ENCODE results near the gene IMPG1.

IMPG1 gene

DNA sequence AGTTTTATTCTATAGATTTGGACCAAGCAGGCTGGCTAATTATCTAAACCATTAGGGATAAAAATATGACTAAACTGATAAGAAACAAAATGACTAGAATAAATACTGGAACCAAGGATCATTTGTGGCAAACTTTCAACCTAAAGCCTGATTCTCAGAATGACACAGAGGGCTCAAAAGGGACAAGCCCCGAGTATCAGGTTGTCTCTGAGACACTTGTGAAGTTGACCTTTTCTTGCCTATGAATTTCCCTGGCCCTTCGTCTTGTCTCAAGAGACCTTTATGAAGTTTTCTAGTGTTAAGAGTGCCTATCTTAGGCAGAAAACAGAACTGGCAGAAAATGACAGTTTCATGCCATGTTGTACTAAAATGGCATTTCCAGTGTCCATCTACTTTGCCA is 68.3 kb downstream of the IMPG1 start:
- H3F3A ChIP-seq (ENCODE audit: insufficient read depth, low read length), result no peaks in the 10 kb centered on the region
- H3K4me2 ChIP-seq (ENCODE audit: low read length), result no peak overlapping the region
- H3K27me3 ChIP-seq (ENCODE audit: insufficient read depth, low read length), result no peaks in the 10 kb centered on the region
- H3K27ac ChIP-seq (ENCODE audit: low read depth, low read length, poor library complexity, severe bottlenecking), result no peak overlapping the region
- H3K4me1 ChIP-seq (ENCODE audit: insufficient read depth, low read length, severe bottlenecking), result no peaks in the 10 kb centered on the region
- no peaks in the 10 kb centered on the region for H3K9me2 ChIP-seq (ENCODE audit: low read depth, low read length)
- H3K9ac ChIP-seq (ENCODE audit: low read length), result no peak overlapping the region
- TF ChIP-seq CTCF (IDR thresholded peaks at IDR 0.05; ENCODE audit: low read length), result no peak
- TF ChIP-seq EZH2 (IDR thresholded peaks at IDR 0.05; ENCODE audit: borderline replicate concordance, low read length), result no peak
- no peaks in the 10 kb centered on the region for H3K9me3 ChIP-seq (ENCODE audit: low read length)
- H3K4me3 ChIP-seq (ENCODE audit: low read depth, low read length, poor library complexity, severe bottlenecking), result no peak overlapping the region
- no peak overlapping the region for H2AFZ ChIP-seq (ENCODE audit: low read length)
- H4K20me1 ChIP-seq (ENCODE audit: insufficient read depth, low read length), result no peaks in the 10 kb centered on the region
- H3K79me2 ChIP-seq (ENCODE audit: insufficient read depth, low read length), result no peaks in the 10 kb centered on the region
- no peaks in the 10 kb centered on the region for H3K36me3 ChIP-seq (ENCODE audit: insufficient read depth, low read length)

DNA sequence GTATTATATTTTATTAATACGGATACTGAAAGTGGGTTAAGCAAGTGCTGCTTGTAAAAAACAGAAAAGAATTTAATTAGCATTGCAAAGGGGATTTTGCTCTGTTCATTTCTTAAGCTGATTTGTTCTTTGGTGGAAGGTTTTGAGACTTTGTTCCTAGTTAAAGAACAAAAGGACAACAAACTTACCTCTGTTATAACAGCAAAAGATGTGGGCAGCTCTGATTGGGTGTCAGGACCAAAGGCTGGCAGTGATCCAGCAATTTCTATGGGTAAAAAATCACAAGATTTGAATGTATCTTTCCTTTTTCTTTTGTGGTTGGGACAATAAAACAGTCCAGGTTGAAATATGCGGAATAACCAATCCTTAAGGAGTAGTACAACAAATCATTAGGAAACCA is 68.8 kb downstream of the IMPG1 start:
- no peaks in the 10 kb centered on the region for H3K9me3 ChIP-seq (ENCODE audit: low read length)
- H3K9me2 ChIP-seq (ENCODE audit: low read depth, low read length), result no peaks in the 10 kb centered on the region
- no peaks in the 10 kb centered on the region for H3K4me1 ChIP-seq (ENCODE audit: insufficient read depth, low read length, severe bottlenecking)

DNA sequence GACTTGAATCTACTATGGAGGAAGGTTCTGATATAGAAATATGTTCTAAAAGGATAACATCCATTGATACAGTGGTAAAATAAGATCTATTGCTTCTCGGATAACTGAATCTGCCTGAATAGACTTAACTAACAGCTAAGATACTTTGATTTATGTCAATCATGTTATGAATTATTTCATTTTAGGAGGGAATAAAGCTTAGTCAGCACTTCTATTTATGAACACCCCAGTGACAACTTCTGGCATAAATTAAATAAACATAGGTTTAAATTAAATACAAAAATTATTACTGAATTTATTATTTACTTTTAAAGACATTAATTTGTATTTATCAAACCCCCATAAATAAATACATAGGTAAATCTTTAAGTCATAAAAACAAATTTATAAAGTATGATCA is 69.3 kb downstream of the IMPG1 start:
- Histone ChIP-seq H3K4me1 (ENCODE audit: insufficient read depth, low read length, severe bottlenecking) (no peaks in the 10 kb centered on the region), H3K36me3 (ENCODE audit: insufficient read depth, low read length) (no peaks in the 10 kb centered on the region), H2AFZ (ENCODE audit: low read length) (no peak overlapping the region), H3K4me3 (ENCODE audit: low read depth, low read length, poor library complexity, severe bottlenecking) (no peak overlapping the region), H3K9ac (ENCODE audit: low read length) (no peak overlapping the region), H3K9me3 (ENCODE audit: low read length) (no peaks in the 10 kb centered on the region), H3K9me2 (ENCODE audit: low read depth, low read length) (no peaks in the 10 kb centered on the region), H3K27ac (ENCODE audit: low read depth, low read length, poor library complexity, severe bottlenecking) (no peak overlapping the region), H3K27me3 (ENCODE audit: insufficient read depth, low read length) (no peaks in the 10 kb centered on the region), H3K79me2 (ENCODE audit: insufficient read depth, low read length) (no peaks in the 10 kb centered on the region), H4K20me1 (ENCODE audit: insufficient read depth, low read length) (no peaks in the 10 kb centered on the region), H3K4me2 (ENCODE audit: low read length) (no peak overlapping the region), H3F3A (ENCODE audit: insufficient read depth, low read length) (no peaks in the 10 kb centered on the region)
- TF ChIP-seq CTCF (IDR thresholded peaks at IDR 0.05; ENCODE audit: low read length) (no peak), EZH2 (IDR thresholded peaks at IDR 0.05; ENCODE audit: borderline replicate concordance, low read length) (no peak)

More for the DNA sequence above, 68.8 kb downstream of the IMPG1 start:
- Histone ChIP-seq H3K36me3 (ENCODE audit: insufficient read depth, low read length) (no peaks in the 10 kb centered on the region), H2AFZ (ENCODE audit: low read length) (no peak overlapping the region), H4K20me1 (ENCODE audit: insufficient read depth, low read length) (no peaks in the 10 kb centered on the region), H3K27ac (ENCODE audit: low read depth, low read length, poor library complexity, severe bottlenecking) (no peak overlapping the region), H3K4me3 (ENCODE audit: low read depth, low read length, poor library complexity, severe bottlenecking) (no peak overlapping the region), H3K27me3 (ENCODE audit: insufficient read depth, low read length) (no peaks in the 10 kb centered on the region), H3F3A (ENCODE audit: insufficient read depth, low read length) (no peaks in the 10 kb centered on the region), H3K79me2 (ENCODE audit: insufficient read depth, low read length) (no peaks in the 10 kb centered on the region), H3K9ac (ENCODE audit: low read length) (no peak overlapping the region), H3K4me2 (ENCODE audit: low read length) (no peak overlapping the region)
- TF ChIP-seq EZH2 (IDR thresholded peaks at IDR 0.05; ENCODE audit: borderline replicate concordance, low read length), result no peak
- TF ChIP-seq CTCF (IDR thresholded peaks at IDR 0.05; ENCODE audit: low read length), result no peak

All from OCI-LY1 (cell line).